GM23338 (cell line): ENCODE results near the gene S1PR3. TPM values are rescaled to one million over a fixed set of nuclear protein-coding genes. Genes with fewer than 3 reads are reported as not detected.

Experiments used
- ATAC-seq: fragments of 200-7000 bp; cut with Tn5 transposase; 3 replicates; pipeline ENCODE4 v1.9.1; 2020
- DNase-seq: peaks from one replicate; pipeline ENCODE4 v3.0.0-alpha.2; 2015; ENCODE audit warnings: low spot score
- H2AFZ ChIP-seq: fragments of 200-600 bp; sonication (generic); 2 replicates; pipeline ENCODE4 v1.8.0; 2016; ENCODE audit warnings: antibody characterized with exemption, mild to moderate bottlenecking, moderate library complexity
- H3F3A ChIP-seq: fragments of 200-600 bp; sonication (generic); replicated peaks from 2 replicates; pipeline ENCODE4 v1.8.0; 2017; ENCODE audit warnings: antibody characterized with exemption, mixed run types, low read depth
- H3K27ac ChIP-seq: fragments of 200-600 bp; sonication (generic); 2 replicates; pipeline ENCODE4 v1.6.1; 2016; ENCODE audit warnings: low read depth
- H3K27me3 ChIP-seq: fragments of 200-600 bp; sonication (generic); 2 replicates; pipeline ENCODE4 v1.8.0; 2016; ENCODE audit warnings: mild to moderate bottlenecking, mixed run types, moderate library complexity; ENCODE audit not compliant: insufficient read depth
- H3K36me3 ChIP-seq: fragments of 200-600 bp; sonication (generic); 2 replicates; pipeline ENCODE4 v1.8.0; 2016; ENCODE audit warnings: mild to moderate bottlenecking; ENCODE audit not compliant: insufficient read depth
- H3K4me1 ChIP-seq: fragments of 200-600 bp; sonication (generic); 2 replicates; pipeline ENCODE4 v1.8.0; 2016; ENCODE audit warnings: mild to moderate bottlenecking, moderate library complexity; ENCODE audit not compliant: insufficient read depth
- H3K4me2 ChIP-seq: fragments of 200-600 bp; sonication (generic); 2 replicates; pipeline ENCODE4 v1.7.1; 2017; ENCODE audit warnings: mixed run types
- H3K4me3 ChIP-seq: fragments of 200-600 bp; sonication (generic); 2 replicates; pipeline ENCODE4 v1.6.1; 2016; ENCODE audit warnings: mixed run types
- H3K79me2 ChIP-seq: fragments of 200-600 bp; sonication (generic); replicated peaks from 2 replicates; pipeline ENCODE4 v1.8.0; 2017; ENCODE audit warnings: mild to moderate bottlenecking; ENCODE audit not compliant: insufficient read depth
- H3K9me2 ChIP-seq: fragments of 200-600 bp; sonication (generic); 2 replicates; pipeline ENCODE4 v1.8.0; 2017; ENCODE audit not compliant: insufficient read depth
- H4K20me1 ChIP-seq: fragments of 200-600 bp; sonication (generic); replicated peaks from 2 replicates; pipeline ENCODE4 v1.8.0; 2017; ENCODE audit warnings: mild to moderate bottlenecking; ENCODE audit not compliant: insufficient read depth
- H3K27ac Mint-ChIP-seq: 2 replicates; pipeline ENCODE4 v1.8.0; 2020; ENCODE audit warnings: inconsistent platforms, mild to moderate bottlenecking, moderate library complexity, mixed read lengths
- H3K27me3 Mint-ChIP-seq: 3 replicates; pipeline ENCODE4 v1.8.0; 2022; ENCODE audit warnings: low read depth, mild to moderate bottlenecking, moderate library complexity, mixed read lengths, inconsistent platforms; ENCODE audit not compliant: insufficient read depth, poor library complexity
- H3K36me3 Mint-ChIP-seq: 3 replicates; pipeline ENCODE4 v1.8.0; 2021; ENCODE audit warnings: low read depth, mild to moderate bottlenecking, inconsistent platforms, moderate library complexity, mixed read lengths
- H3K4me1 Mint-ChIP-seq: 3 replicates; pipeline ENCODE4 v1.8.0; 2020; ENCODE audit warnings: mild to moderate bottlenecking, inconsistent platforms, mixed read lengths
- H3K4me3 Mint-ChIP-seq: 3 replicates; pipeline ENCODE4 v1.8.0; 2021; ENCODE audit warnings: moderate library complexity, mild to moderate bottlenecking, inconsistent platforms, mixed read lengths
- H3K9me3 Mint-ChIP-seq: 3 replicates; pipeline ENCODE4 v1.8.0; 2020; ENCODE audit warnings: moderate library complexity, mild to moderate bottlenecking, inconsistent platforms, mixed read lengths
- EZH2 ChIP-seq: fragments of 200-600 bp; sonication (generic); IDR thresholded peaks from one replicate; pipeline ENCODE4 v1.8.0; 2017; ENCODE audit warnings: antibody characterized with exemption, mild to moderate bottlenecking, low read depth; ENCODE audit not compliant: unreplicated experiment
- EZH2phosphoT487 ChIP-seq: fragments of 200-600 bp; sonication (generic); IDR thresholded peaks from one replicate; pipeline ENCODE4 v1.8.1; 2018; ENCODE audit warnings: antibody characterized with exemption; ENCODE audit not compliant: unreplicated experiment
- JUNB ChIP-seq: IDR thresholded peaks from one replicate; pipeline ENCODE4 v1.6.1; 2016; ENCODE audit warnings: antibody characterized with exemption; ENCODE audit not compliant: unreplicated experiment
- NANOG ChIP-seq: IDR thresholded peaks from 2 replicates; pipeline ENCODE4 v1.6.1; 2016; ENCODE audit warnings: antibody characterized with exemption, borderline replicate concordance
- POLR2AphosphoS5 ChIP-seq: IDR thresholded peaks from 2 replicates; pipeline ENCODE4 v1.6.1; 2016; ENCODE audit warnings: antibody characterized with exemption, low read depth
- ZNF114 ChIP-seq: fragments of 250-450 bp; sonication (Bioruptor Pico); IDR thresholded peaks from 2 replicates; pipeline ENCODE4 v1.5.0; 2020; ENCODE audit warnings: mild to moderate bottlenecking, moderate library complexity
- ZNF331 ChIP-seq: fragments of 250-450 bp; sonication (Bioruptor Pico); IDR thresholded peaks from 2 replicates; pipeline ENCODE4 v1.5.0; 2020; ENCODE audit warnings: low read depth, mild to moderate bottlenecking, moderate library complexity
- polyA plus RNA-seq: library from polyadenylated mRNA; unstranded; fragments of >200 nt; fragmentation: Nextera tagmentation; extraction: Ambion mirVana; gene quantifications from 2 replicates; pipeline ENCODE4 v1.2.1, GENCODE V29; 2016
- total RNA-seq: library from RNA; depleted of rRNA; stranded (reverse); fragments of >200 nt; shearing (Covaris generic); gene quantifications from 2 replicates; pipeline ENCODE4 v1.2.3, GENCODE V29; 2014
- TF ChIP-seq, protein P1 (sequence below), 2 experiments: fragments of 200-600 bp in 1 of 2; sonication (generic) in 1 of 2; conservative IDR thresholded peaks; 2 replicates each; pipeline versions ENCODE4 v1.5.1 to v1.6.1; 2016 to 2017; ENCODE audit warnings: antibody characterized with exemption in 2 of 2, low read depth in 2 of 2, mild to moderate bottlenecking in 2 of 2, moderate library complexity in 1 of 2
- TF ChIP-seq, protein P2 (sequence below): IDR thresholded peaks from one replicate; pipeline ENCODE4 v1.6.1; 2018; ENCODE audit warnings: antibody characterized with exemption; ENCODE audit not compliant: unreplicated experiment
- TF ChIP-seq, protein P3 (sequence below): IDR thresholded peaks from 2 replicates; pipeline ENCODE4 v1.6.1; 2016; ENCODE audit warnings: antibody characterized with exemption

Gene S1PR3
- total and polyA plus RNA-seq, 2 experiments from 2014 or later, result 2.1 to 7.6 TPM

DNA sequence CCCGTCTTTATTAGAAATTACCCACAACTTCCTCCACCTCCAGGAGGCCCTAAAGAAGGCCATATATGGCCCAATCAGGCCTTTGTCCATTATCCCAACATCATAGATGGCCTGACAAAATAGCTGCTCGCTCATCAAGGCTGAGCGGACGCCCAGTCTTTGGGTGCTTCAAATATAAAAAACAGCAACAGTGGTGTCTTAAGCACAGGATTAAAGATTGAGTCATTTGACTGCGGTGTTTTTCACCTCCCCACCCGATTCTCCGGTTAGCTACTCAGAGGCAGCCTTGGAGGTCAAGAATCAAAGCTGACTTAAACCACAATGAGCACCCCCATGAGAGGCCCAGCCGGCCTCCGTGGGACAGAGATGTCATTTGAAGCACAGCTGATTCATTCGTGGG, 18.8 kb downstream of the S1PR3 start:
- no peak for ATAC-seq
- no peak overlapping the region for H3K4me2 ChIP-seq
- H3K27ac ChIP-seq, result no peak overlapping the region

DNA sequence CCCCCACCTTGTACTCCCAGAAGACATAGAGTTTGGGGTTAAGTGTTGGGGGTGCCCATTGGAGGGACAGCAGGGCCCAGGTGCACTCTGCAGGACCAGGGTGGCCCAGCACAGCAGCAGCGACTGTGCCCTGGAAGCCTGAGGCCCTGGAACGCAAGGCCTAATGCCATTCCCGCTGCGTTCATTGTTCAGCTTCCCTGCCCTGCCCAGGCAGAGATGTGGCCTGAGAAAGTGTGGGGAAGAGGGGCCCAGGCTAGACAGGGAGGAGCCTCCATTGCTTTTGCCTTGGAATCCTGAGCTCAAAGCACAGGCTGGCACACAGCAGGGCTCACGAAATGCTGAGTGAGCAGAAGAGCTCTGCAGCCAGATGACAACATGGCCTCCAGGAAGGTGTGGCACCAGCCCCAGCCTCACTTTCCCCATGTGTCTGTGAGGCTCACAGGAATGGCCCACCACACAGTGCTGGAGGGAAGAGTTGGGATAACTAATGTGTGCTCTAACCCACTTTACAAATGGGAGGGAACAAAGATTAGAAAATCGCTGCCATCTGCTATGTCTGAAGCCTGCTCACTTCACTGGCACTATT, 19.4 kb downstream of the S1PR3 start:
- H3K4me3 ChIP-seq, result no peak overlapping the region
- H3K27ac Mint-ChIP-seq, result no peak overlapping the region
- no peaks in the 10 kb centered on the region for H3F3A ChIP-seq
- H3K9me3 Mint-ChIP-seq, result no peaks in the 10 kb centered on the region
- H3K36me3 ChIP-seq, result no peaks in the 10 kb centered on the region
- H2AFZ ChIP-seq, result no peak overlapping the region
- no peaks in the 10 kb centered on the region for H4K20me1 ChIP-seq
- no peak overlapping the region for H3K4me3 Mint-ChIP-seq
- H3K36me3 Mint-ChIP-seq, result no peaks in the 10 kb centered on the region; the same call in 2 of the 3 replicates
- H3K4me2 ChIP-seq, result no peak overlapping the region
- H3K27me3 ChIP-seq, result no peaks in the 10 kb centered on the region
- no peak; the same call in 2 of the 3 replicates for ATAC-seq
- DNase-seq, result no peak
- H3K79me2 ChIP-seq, result no peaks in the 10 kb centered on the region
- H3K4me1 Mint-ChIP-seq, result peaks cover 26% of the 10 kb centered on the region
- H3K27ac ChIP-seq, result no peak overlapping the region
- H3K27me3 Mint-ChIP-seq, result peaks cover 7% of the 10 kb centered on the region
- H3K9me2 ChIP-seq, result no peaks in the 10 kb centered on the region
- peaks cover 14% of the 10 kb centered on the region for H3K4me1 ChIP-seq
- TF ChIP-seq, protein P1, sequence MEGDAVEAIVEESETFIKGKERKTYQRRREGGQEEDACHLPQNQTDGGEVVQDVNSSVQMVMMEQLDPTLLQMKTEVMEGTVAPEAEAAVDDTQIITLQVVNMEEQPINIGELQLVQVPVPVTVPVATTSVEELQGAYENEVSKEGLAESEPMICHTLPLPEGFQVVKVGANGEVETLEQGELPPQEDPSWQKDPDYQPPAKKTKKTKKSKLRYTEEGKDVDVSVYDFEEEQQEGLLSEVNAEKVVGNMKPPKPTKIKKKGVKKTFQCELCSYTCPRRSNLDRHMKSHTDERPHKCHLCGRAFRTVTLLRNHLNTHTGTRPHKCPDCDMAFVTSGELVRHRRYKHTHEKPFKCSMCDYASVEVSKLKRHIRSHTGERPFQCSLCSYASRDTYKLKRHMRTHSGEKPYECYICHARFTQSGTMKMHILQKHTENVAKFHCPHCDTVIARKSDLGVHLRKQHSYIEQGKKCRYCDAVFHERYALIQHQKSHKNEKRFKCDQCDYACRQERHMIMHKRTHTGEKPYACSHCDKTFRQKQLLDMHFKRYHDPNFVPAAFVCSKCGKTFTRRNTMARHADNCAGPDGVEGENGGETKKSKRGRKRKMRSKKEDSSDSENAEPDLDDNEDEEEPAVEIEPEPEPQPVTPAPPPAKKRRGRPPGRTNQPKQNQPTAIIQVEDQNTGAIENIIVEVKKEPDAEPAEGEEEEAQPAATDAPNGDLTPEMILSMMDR (conservative IDR thresholded peaks at IDR 0.05; ENCODE audit: low read depth in 2 of 2), result no peak
- TF ChIP-seq NANOG (no peak), JUNB (no peak), ZNF331 (no peak), EZH2 (no peak), EZH2phosphoT487 (no peak), ZNF114 (CRISPR knock-in tag) (no peak)
- TF ChIP-seq, protein P2, sequence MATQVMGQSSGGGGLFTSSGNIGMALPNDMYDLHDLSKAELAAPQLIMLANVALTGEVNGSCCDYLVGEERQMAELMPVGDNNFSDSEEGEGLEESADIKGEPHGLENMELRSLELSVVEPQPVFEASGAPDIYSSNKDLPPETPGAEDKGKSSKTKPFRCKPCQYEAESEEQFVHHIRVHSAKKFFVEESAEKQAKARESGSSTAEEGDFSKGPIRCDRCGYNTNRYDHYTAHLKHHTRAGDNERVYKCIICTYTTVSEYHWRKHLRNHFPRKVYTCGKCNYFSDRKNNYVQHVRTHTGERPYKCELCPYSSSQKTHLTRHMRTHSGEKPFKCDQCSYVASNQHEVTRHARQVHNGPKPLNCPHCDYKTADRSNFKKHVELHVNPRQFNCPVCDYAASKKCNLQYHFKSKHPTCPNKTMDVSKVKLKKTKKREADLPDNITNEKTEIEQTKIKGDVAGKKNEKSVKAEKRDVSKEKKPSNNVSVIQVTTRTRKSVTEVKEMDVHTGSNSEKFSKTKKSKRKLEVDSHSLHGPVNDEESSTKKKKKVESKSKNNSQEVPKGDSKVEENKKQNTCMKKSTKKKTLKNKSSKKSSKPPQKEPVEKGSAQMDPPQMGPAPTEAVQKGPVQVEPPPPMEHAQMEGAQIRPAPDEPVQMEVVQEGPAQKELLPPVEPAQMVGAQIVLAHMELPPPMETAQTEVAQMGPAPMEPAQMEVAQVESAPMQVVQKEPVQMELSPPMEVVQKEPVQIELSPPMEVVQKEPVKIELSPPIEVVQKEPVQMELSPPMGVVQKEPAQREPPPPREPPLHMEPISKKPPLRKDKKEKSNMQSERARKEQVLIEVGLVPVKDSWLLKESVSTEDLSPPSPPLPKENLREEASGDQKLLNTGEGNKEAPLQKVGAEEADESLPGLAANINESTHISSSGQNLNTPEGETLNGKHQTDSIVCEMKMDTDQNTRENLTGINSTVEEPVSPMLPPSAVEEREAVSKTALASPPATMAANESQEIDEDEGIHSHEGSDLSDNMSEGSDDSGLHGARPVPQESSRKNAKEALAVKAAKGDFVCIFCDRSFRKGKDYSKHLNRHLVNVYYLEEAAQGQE, result no peak
- TF ChIP-seq, protein P3, sequence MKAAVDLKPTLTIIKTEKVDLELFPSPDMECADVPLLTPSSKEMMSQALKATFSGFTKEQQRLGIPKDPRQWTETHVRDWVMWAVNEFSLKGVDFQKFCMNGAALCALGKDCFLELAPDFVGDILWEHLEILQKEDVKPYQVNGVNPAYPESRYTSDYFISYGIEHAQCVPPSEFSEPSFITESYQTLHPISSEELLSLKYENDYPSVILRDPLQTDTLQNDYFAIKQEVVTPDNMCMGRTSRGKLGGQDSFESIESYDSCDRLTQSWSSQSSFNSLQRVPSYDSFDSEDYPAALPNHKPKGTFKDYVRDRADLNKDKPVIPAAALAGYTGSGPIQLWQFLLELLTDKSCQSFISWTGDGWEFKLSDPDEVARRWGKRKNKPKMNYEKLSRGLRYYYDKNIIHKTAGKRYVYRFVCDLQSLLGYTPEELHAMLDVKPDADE, result no peak

More for the DNA sequence above, 18.8 kb downstream of the S1PR3 start:
- no peaks in the 10 kb centered on the region for H3K36me3 ChIP-seq
- H4K20me1 ChIP-seq, result no peaks in the 10 kb centered on the region
- H3K9me2 ChIP-seq, result no peaks in the 10 kb centered on the region
- Mint-ChIP-seq H3K4me3 (no peak overlapping the region), H3K9me3 (no peaks in the 10 kb centered on the region), H3K36me3 (no peaks in the 10 kb centered on the region; the same call in 2 of the 3 replicates), H3K4me1 (peaks cover 29% of the 10 kb centered on the region), H3K27me3 (peaks cover 7% of the 10 kb centered on the region), H3K27ac (no peak overlapping the region)
- no peak overlapping the region for H2AFZ ChIP-seq
- H3K4me1 ChIP-seq, result peaks cover 14% of the 10 kb centered on the region
- DNase-seq, result no peak
- H3K79me2 ChIP-seq, result no peaks in the 10 kb centered on the region
- TF ChIP-seq, protein P1 (conservative IDR thresholded peaks at IDR 0.05; ENCODE audit: low read depth in 2 of 2), result no peak
- TF ChIP-seq ZNF114 (CRISPR knock-in tag), result no peak
- no peak for TF ChIP-seq POLR2AphosphoS5
- no peaks in the 10 kb centered on the region for H3K27me3 ChIP-seq
- H3F3A ChIP-seq, result no peaks in the 10 kb centered on the region; the same call in 1 of the 2 replicates
- no peak overlapping the region for H3K4me3 ChIP-seq
